ENCODE measurements around the gene ANKRD52. TPM values are rescaled to one million over a fixed set of nuclear protein-coding genes. Genes with fewer than 3 reads are reported as not detected.
A peak's percentile ranks its signal among the peaks of the same experiment; 100 is the strongest.

The ANKRD52 gene
- total and polyA plus RNA-seq, 9 of the 15 experiments (the other 6 are each of a cell fraction or from before 2014, with no cell fraction given), result 0.52 to 46.8 (median 7.9) TPM

GRCh38 chr12:56221757-56222530 is 36.2 kb downstream of the ANKRD52 start, which contains the start of gene RNF41 (continued):
- TF ChIP-seq TSHZ1 (CRISPR knock-in tag; IDR thresholded peaks at IDR 0.05) (no peak), KDM4B (IDR thresholded peaks at IDR 0.05; ENCODE audit: borderline replicate concordance in 2 of 2, low read depth in 1 of 2) (no peak; a peak in 1 of 4 replicates), XRCC3 (IDR thresholded peaks at IDR 0.05) (no peak), RBBP5 (IDR thresholded peaks at IDR 0.05; ENCODE audit: borderline replicate concordance, insufficient read depth, low read length, poor library complexity, severe bottlenecking) (peak; percentile 66), ZC3H4 (CRISPR knock-in tag; IDR thresholded peaks at IDR 0.05; ENCODE audit: borderline replicate concordance) (no peak), POLR2AphosphoS2 (IDR thresholded peaks at IDR 0.05; ENCODE audit: low read length) (no peak; the same call in 1 of the 2 replicates), GTF2E2 (tag; IDR thresholded peaks at IDR 0.05) (peak; percentile 35; the same call in 1 of the 2 replicates), EGR1 (conservative IDR thresholded peaks at IDR 0.05) (no peak), TFAM (CRISPR knock-in tag; conservative IDR thresholded peaks at IDR 0.05) (no peak), EWSR1 (IDR thresholded peaks at IDR 0.05; ENCODE audit: borderline replicate concordance, low read depth, partially characterized antibody) (no peak), ZBTB17 (CRISPR knock-in tag; IDR thresholded peaks at IDR 0.05) (no peak), U2AF1 (optimal IDR thresholded peaks at IDR 0.05; ENCODE audit: low read depth, low read length) (no peak), ZC3H8 (IDR thresholded peaks at IDR 0.05) (no peak), ZNF696 (CRISPR knock-in tag; conservative IDR thresholded peaks at IDR 0.05) (no peak), TARDBP (IDR thresholded peaks at IDR 0.05) (no peak; the same call in 1 of the 2 replicates), SP2 (IDR thresholded peaks at IDR 0.05; ENCODE audit: extremely low read depth, low read depth, low read length, poor library complexity, severe bottlenecking) (peak; percentile 43), MBD1 (CRISPR knock-in tag; IDR thresholded peaks at IDR 0.05) (no peak), FOXP4 (CRISPR knock-in tag; IDR thresholded peaks at IDR 0.05; ENCODE audit: borderline replicate concordance) (peak; percentile 35; the same call in 1 of the 2 replicates)

Data from K562 (cell line).